ENCODE measurements around the gene AURKA.

DNA sequence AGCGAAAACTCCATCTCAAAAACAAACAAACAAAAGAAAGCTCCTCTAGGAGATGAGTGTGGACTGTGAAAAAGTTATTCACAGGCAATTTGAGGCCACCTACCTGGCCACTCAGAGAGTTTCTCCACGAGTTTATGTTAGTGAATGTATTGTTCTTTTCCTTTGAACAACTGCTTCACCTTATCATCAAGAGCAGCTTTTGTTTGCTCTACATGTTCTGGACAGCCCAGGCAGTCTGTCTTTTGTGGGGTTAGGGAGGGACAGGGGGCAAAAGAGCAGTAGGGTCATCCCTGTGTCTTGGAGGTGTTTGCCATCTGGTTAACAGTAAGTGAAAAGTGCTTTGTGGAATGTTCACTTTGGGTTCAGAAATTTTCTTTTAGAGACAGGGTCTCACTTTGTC is 28.0 kb upstream of the AURKA start:
- TF ChIP-seq, protein P1, sequence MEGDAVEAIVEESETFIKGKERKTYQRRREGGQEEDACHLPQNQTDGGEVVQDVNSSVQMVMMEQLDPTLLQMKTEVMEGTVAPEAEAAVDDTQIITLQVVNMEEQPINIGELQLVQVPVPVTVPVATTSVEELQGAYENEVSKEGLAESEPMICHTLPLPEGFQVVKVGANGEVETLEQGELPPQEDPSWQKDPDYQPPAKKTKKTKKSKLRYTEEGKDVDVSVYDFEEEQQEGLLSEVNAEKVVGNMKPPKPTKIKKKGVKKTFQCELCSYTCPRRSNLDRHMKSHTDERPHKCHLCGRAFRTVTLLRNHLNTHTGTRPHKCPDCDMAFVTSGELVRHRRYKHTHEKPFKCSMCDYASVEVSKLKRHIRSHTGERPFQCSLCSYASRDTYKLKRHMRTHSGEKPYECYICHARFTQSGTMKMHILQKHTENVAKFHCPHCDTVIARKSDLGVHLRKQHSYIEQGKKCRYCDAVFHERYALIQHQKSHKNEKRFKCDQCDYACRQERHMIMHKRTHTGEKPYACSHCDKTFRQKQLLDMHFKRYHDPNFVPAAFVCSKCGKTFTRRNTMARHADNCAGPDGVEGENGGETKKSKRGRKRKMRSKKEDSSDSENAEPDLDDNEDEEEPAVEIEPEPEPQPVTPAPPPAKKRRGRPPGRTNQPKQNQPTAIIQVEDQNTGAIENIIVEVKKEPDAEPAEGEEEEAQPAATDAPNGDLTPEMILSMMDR (IDR thresholded peaks at IDR 0.05), result no peak
- no peak for TF ChIP-seq POLR2A (IDR thresholded peaks at IDR 0.05)
- no peak for TF ChIP-seq EP300 (IDR thresholded peaks at IDR 0.05)
- TF ChIP-seq POLR2AphosphoS5 (IDR thresholded peaks at IDR 0.05), result no peak
